Activated naive CD4-positive, alpha-beta T cell treated with Interleukin-2 at 50 U/mL for 16 hours (primary cell): Measurements from ENCODE around the gene FAAP100.

Experiments
- DNase-seq: peaks from one replicate; pipeline ENCODE4 v3.0.0-alpha.2; 2020

The FAAP100 gene

DNA sequence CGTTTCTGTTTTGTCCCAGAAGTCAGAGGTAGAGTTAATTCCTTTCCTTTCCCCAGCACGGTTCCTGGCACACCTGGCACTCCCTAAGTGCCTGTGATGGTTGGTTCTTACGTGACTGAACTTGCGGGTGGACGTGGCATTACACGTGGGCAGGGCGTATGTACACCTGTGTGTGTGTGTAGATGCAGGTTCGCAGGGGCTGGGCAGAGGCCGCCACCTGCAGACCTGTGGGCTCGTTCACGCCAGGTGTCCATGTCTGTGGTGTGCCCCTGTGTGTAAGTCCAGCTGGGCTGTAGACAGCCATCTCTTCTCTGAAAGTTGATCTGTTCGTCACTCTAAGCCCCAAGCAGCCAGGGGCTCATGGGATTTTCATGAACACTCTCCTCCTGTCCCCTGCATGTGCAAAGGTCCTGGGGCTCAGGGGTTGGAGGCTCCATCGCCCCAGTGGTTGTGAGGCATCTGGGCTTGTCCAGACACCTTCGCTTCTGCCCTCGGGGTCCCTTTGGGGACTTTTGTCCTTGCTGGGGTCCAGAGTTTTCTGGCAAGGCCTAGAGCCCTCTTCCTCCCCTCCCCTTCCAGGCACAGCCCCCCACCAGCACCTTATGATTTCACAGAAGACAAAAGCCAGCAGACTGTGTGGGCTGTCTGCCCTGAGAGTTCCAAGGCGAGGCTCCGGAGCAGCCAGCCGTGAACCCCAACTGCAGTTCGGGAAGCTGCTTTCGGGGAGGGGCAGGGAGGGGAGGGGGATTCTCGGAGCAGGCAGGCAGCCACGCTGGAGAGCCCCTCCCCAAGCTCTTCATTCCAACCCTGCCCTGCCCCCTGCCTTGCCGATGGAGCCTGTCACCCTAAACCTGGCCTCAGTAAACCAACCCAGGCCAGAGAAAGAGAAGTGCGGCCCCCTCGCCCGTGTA, 29.4 kb downstream of the FAAP100 start:
- DNase-seq: no peak

DNA sequence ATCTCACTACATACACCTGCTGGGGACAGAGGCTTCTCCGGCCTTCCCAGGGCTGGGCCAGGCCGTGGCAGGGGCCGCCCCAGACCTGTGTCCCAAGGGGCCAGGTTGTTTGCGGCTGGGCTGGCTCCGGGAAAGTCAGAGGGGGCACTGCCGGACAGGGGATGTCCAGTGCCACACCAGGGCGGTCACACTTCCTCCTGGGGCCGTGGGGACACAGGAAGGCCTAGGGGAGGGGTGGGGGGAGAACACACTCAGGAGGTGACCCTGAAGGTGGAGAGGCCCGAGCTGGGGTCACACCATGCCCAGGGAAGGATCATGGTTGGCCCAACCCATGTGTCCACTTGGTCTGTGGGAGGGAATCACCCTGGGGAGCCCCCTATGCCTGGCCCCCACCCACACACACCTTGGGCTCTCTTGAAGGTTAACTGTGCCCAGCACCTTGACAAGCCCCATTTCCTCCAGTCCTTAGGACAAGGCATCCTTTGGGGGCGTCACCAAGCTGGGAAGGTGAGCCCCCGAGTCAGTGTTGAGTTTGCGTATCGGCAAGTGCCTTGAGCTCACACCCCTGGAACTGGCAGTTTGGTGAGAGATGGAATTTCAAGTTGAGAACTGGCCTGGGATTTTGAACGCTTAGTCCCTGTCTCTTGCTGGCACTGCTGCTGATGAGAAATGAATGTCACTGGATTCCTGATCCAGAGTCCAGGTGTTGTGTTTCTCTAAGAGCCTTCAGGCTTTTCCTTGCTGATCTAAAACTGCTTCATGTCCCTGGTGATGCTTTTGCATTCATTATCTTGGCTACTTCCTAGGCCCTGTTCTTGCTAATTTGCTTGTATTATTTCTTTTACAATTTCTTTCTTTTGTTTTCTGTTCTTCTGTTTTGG, 31.9 kb downstream of the FAAP100 start:
- no peak for DNase-seq

DNA sequence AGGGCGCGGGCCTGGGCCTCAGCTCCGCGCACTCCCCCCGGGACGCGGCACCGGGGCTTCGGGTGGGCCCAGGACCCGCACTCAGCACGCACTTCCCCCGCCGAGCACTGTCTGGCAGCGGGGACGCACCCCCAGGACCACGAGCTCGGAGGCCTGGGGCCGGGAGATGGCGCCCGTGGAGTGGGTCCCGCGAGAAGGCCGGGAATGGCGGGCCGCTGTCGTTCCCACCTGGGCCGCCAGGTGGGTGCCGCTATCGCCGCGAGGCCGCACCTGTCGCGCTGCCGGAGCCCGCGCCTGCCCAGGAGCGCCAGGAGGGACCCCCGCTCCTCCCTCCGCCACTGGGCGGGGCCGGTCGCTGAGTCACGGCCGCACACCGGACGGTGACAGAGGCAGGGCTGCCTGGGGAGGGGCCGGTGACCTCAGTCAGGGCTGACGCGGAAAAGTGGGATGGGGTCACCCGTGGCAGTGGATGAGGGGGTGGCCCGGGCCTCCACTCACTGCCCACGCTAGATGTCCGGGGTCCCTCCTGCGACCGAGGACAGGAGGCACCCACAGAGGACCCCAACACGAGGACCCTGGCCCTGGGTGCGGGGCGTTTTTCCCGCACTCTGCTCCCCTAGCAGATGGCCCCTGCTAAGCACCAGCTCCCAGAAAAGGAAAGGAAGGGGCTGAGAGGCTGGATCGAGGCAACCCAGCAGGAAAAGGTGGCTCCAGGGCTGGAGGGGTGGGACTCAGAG, 32.7 kb downstream of the FAAP100 start:
- peak; percentile 71 for DNase-seq

DNA sequence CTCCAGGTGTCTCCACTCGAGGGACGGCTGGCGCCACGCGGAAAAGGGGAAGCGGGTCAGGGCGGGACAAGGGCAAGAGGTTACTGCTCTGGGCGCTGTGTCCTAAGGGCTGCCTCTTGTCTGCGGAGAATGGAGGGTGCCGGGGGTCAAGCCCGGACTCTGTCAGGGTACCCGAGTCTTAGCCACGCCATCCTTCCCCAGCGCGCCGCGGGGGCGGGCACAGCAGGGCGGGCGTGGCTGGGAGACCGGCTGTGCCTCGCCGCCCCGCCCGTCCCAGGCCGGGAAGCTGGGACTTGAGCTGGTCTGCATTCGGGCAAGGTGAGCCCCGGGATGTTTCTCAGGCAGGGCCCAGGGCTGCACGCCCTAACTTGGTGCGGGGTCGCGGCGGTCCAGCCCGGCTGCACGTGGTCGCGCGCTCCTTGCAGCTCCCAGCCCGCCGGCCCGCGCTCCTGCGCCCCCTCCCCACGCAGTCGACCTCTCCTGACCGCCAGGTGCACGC, 33.3 kb downstream of the FAAP100 start:
- no peak for DNase-seq

DNA sequence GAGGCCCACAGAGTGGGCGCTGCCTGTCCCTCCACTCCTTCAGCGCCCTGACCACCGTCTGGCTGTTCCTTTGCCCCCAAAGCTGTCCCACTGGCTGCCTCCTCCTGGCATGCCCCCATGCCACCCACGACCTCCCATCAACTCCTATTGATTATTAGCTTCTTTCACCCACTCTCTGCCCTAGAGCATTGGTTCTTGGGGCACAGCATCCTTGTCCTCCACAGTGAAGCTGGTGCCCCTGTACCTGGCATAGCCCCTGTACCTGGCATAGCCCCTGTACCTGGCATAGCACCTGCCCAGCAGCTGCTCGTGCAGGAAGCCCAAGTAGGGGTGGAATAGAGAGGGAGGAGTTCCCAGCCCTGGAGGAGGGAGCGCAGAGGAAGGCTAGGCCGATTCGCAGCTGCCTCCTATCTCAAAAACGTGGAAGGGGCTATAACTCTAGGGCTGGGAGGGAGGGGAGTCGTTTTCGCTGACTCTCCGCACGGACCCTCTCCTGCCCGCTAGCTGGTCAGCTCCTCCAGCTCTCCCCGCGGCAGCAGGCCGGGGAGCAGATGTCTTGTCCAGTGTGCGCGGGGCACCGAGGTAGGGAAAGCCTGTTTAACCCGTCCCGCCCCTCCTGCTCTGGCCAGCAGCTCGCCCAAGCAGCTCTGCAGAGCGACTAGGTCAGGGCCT, 33.9 kb downstream of the FAAP100 start:
- DNase-seq: no peak

DNA sequence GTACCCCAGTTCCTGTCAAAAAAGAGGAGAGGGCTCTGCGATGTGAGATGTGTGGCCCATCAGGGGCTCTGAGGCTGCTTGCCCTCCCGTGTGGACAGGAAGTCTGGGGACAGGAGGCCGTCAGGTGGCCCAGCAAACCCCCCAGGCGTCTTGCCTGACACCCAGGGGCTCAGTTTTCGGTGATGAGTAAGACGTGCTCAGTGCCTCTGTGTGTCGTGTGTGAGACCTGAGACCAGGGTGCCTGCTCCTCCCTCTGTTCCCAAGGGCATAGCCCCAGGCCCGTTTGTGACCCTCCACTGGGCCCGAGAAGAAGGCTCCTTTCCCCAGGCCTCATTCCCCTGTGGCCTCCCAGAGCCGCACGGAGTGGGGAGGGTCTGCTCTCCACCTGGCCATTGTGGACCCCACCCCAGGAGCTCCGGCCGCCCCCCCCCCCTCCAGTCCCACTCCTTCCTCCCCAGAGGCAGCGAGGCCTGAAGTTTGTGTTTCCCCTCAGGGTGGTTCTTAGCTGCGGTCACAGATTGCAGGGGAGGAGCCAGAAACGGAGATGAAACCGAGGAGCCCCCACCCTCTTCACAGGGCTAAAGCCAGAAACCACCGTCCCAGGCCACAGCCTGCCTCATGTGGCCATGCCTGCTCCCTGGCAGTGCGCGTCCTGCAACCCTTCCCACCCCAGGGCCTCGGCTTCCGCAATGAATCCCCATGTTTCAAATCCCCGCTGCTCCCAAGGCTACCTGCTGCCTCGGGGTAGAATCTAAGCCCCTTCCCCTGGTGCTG, 34.6 kb downstream of the FAAP100 start:
- DNase-seq: no peak

DNA sequence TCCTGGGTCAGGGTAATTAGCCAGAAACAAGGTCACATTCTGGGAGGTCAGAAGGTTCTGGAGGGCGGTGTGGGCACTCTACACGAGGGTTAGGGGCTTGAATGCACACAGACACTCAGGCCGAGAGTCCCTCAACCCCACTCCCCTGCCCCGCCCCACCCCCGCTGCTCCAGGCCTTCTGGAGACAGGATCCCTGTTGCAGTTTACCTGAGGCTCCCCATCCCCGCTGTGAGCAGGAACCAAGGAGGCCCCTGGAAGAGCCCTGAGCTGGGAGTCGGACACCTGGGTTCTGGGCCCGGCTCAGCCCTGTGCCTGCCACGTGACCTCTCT, 35.2 kb downstream of the FAAP100 start:
- DNase-seq: no peak

DNA sequence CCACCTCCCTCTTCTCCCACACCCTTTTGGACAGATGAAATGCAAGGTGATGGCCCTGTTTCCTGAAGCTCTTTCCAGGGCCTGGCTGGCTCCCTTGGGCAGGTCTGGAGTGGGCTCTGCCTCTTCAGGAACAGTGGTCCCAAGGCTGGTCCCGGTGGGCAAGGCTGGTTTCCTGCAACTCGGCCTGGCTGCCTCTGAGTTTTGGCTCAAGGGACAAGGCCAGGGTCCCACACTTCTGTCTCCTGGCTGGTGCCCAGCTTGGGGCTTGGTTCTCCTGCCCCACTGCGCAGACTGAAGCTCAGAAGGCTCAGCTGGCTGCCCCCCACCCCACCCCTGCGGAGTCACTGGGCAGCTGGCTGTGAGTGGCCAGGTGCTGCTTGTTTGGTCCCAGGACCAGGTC, 35.7 kb downstream of the FAAP100 start:
- no peak for DNase-seq

DNA sequence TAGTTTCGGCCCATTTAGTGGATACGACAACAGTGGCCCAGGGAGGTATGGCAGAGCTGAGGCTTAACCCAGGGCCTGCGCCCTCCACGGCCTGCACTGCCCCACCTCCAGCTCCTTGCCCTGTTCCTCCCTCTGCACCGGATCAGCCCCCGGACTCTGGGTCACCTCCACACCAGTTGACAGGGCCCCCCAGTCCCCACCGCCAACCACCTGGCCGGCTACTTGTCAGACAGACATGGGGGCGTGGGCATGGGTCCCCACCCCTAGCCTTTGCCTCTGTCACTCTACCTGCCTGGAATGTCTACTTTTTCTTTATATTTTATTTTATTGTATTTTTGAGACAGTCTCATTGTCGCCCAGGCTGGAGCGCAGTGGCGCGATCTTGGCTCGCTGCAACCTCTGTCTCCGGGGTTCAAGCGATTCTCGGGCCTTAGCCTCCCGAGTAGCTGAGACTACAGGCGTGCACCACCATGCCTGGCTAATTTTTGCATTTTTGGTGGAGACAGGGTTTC, 36.6 kb downstream of the FAAP100 start:
- no peak for DNase-seq

DNA sequence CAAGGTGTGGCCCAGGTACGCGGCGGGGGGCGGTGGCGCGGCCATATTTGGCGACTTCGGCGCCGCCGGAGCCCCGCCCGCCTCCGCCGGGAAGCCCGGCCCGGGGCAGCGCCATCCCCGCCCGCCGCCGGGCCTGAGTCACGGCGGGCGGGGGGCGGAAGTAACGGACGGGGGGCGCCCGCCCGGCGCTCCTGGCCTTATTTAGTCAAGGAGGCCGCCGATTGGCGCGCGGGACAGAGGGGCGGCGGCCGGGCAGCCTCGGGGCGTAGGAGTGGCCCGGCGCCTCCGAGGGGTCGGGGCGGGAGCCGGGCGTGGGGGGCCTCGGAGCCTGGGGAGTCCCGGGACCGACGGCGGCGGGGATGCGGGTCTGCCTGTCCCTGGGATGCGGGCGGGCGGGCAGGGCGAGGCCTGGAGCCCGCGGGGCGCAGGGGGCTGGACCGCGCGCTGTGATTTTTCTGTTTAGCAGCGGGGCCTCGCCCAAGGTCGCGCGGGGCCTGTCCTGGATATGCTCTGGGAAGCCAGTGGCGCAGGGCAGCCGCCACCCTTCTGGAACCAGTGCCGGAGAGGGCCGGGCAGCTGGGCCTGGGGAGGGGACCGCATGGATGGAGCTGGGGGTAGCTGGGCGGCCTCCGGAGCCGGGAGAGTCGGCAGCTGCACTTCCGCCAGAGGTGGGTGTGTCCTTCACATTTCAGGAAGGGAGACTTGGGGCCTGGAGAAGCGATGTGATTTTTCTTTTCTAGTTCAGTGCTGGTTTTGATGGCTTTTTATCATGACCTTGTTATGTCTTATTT, 37.2 kb downstream of the FAAP100 start:
- peak; percentile 69 for DNase-seq

DNA sequence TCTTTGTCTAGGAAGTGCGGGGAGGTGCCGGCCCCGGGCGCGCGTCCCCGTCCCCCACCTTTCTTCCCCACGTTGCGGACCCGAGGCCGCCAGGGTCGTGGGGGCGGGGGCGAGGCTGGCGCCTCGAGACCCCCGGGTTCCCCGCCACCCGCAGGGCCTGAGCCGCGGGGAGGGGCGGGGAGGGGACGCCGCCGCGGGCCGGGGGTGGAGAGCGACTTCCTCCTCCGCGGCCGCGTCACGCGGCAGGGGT, 37.7 kb downstream of the FAAP100 start:
- DNase-seq: no peak

DNA sequence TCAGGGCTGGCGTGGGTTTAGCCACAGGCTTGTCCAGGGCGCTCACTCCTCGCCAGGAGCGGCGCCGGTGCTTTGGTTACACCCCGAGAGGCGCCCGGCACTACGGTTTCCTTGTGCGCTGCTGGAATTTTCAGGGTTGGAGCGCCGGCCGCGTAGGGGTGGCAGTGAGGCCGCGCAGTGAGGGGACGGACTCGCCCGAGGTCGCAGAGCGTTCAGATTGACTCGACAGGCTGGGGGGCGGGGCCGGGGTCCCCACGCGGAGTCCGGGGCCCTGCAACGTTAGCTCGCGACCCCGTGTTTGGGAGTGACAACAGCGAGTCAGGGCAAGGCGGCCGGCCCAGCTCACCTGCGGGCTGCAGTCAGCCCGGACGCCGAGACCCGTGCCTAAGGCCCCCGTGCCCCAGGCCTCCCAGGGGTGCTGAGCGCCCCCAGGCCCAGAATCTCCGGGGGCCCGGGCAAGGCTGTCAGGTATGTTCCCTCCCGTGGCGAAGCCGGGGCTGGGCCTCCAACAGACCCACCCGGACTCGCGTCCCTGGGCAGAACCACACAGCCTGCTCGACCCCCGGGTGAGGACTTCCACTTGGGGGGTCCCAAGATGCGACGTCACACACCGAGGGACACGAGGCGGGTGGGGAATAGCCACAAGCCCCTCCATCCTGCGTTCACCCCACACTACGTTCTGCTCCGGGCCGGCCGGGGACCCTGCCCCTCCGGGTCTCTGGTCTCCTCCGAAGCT, 38.2 kb downstream of the FAAP100 start:
- peak; percentile 43 for DNase-seq

DNA sequence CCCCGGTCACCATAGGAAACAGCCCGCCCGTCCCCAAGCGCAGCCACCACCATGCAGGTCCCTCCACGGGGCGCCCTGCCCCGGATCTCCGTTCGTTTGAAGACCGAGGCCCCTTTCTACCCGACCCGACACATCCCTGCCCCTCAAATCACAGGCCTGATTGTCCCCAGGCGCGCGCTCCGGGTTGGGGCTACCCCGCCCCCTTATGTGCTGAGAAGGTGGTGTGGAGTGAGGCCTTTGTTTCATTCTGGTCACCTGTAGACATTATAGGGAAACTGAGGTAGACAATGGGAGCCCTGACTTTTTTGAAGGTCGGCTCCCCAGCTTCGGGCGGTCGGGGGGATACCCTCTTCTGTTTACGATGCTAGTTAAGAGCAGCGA, 38.8 kb downstream of the FAAP100 start:
- DNase-seq: peak; percentile 67

DNA sequence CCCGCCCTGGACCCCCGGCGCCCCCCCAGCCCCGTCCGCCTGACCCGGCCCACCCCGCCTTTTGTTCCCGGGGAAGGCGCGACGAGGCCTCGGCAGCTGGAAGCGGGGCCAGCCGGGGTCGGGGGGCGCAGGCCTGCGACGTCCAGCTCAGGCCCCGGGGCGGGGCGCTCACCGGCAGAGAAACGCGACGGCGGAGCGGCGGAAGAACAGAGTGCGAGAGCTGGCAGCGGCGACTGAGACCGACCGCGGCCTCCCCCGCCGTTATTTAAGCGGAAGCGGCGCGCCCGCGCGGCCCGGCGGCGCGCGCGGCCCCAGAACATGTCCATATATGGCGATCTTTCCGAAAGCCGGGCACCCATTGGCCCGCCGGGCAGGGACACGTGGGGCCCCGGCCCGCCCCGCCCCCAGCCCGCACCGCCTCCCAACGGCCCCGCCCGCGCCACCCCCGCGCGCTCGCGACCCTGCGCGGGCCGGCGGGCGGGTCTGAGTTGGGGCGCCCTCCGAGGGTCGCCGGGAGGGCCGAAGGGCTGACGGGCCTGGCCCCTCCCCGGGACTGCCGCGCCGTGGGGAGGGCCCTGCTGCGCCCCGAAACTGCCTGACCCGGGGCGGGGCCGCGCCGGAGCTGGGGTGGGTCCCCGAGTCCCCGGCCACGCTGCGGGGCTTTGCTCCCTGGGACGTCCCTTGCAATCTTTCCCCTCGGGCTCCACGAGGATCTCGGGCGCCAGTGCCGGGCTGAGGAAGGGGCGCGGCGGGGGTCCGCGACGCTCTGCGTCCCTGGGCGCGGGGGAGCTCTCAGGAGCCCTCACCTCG, 39.4 kb downstream of the FAAP100 start, which contains the start of gene ACTG1:
TSS of gene ACTG1 (minus strand) at position 238 of the 810 bp plus-strand sequence. CDS start 445 bp downstream, outside the sequence.
- DNase-seq: peak; percentile 91

DNA sequence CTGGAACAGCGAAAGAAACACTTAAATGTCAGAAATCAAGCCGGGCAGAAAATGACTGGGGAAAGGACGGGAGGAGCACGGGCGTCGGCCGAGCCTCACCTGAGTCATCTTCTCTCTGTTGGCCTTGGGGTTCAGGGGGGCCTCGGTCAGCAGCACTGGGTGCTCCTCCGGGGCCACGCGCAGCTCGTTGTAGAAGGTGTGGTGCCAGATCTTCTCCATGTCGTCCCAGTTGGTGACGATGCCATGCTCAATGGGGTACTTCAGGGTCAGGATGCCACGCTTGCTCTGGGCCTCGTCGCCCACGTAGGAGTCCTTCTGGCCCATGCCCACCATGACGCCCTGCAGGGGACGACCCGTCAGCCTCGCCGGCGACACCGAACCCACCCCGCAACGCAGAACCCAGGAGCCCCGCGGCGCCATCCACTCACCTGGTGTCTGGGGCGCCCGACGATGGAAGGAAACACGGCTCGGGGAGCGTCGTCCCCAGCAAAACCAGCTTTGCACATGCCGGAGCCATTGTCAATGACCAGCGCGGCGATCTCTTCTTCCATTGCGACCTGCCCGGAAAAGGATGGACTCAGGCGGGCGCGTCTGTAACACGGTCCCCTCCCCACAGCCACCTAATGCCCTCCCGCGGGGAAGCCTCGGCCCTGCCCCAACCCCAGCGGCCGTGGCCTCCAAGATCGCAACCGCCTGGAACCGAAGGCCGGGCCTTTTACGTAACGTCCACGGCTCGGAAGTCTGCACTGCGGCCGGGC, 40.2 kb downstream of the FAAP100 start:
- peak; percentile 40 for DNase-seq

DNA sequence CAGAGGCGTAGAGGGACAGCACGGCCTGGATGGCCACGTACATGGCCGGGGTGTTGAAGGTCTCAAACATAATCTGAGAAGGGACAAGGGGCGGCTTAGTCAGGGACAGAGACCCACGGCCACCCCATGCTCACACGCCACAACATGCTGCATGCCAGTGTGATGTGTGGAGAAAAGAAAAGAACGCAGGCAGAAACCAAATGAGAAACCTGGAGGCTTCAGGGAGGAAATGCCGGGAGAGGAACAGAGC, 40.7 kb downstream of the FAAP100 start:
- DNase-seq: no peak

DNA sequence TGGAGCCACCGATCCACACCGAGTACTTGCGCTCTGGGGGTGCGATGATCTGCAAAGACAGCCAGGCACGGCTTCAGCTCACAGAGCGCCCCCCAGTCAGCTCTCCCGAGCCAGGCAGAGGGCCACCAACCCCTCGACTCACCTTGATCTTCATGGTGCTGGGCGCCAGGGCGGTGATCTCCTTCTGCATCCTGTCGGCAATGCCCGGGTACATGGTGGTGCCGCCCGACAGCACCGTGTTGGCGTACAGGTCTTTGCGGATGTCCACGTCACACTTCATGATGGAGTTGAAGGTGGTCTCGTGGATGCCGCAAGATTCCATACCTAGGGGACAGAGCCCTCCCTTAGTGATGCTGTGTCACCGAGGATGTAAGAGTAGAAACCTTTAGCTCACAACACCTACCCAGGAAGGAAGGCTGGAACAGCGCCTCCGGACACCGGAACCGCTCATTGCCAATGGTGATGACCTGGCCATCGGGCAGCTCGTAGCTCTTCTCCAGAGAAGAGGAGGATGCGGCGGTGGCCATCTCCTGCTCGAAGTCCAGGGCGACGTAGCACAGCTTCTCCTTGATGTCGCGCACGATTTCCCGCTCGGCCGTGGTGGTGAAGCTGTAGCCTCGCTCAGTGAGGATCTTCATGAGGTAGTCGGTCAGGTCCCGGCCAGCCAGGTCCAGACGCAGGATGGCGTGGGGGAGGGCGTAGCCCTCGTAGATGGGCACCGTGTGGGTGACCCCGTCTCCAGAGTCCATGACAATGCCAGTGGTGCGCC, 41.2 kb downstream of the FAAP100 start:
- peak; percentile 32 for DNase-seq
